ENCODE measurements around the gene PUS3. TPM values are rescaled to one million over a fixed set of nuclear protein-coding genes. Genes with fewer than 3 reads are reported as not detected.

PUS3 gene
- total RNA-seq, 1 experiment from 2014 or later, result 18.6 TPM

- POLR2A ChIA-PET, result no interaction called here
- ATAC-seq (no peak; the same call in 1 of the 2 replicates), DNase-seq (ENCODE audit: low spot score) (no peak)
- Mint-ChIP-seq H3K4me3 (no peak overlapping the region), H3K36me3 (no peaks in the 10 kb centered on the region), H3K9me3 (no peaks in the 10 kb centered on the region), H3K27me3 (ENCODE audit: low read depth) (no peaks in the 10 kb centered on the region), H3K27ac (no peak overlapping the region), H3K4me1 (peaks cover 33% of the 10 kb centered on the region)
- TF ChIP-seq ATF1 (CRISPR knock-in tag; IDR thresholded peaks at IDR 0.05) (no peak), ZNF512 (CRISPR knock-in tag; IDR thresholded peaks at IDR 0.05; ENCODE audit: borderline replicate concordance) (no peak), IRF2 (CRISPR knock-in tag; IDR thresholded peaks at IDR 0.05; ENCODE audit: borderline replicate concordance, low read depth) (no peak), NR3C1 (CRISPR knock-in tag; conservative IDR thresholded peaks at IDR 0.05; ENCODE audit: low read depth) (no peak), ATF3 (CRISPR knock-in tag; conservative IDR thresholded peaks at IDR 0.05) (no peak), E2F1 (CRISPR knock-in tag; IDR thresholded peaks at IDR 0.05) (no peak), ZNF425 (CRISPR knock-in tag; conservative IDR thresholded peaks at IDR 0.05) (no peak), GTF2I (CRISPR knock-in tag; conservative IDR thresholded peaks at IDR 0.05) (no peak), ZNF121 (CRISPR knock-in tag; IDR thresholded peaks at IDR 0.05) (no peak), AR (CRISPR knock-in tag; IDR thresholded peaks at IDR 0.05) (no peak)
- CTCF ChIA-PET, result interaction anchor here (0.5 to 1.4 kb wide), 3 partner anchors 12 to 43 kb away, joined by 3 to 5 read pairs (median 3); no protein-coding TSS in a partner anchor
These were observed 26.6 kb upstream of the PUS3 start for GRCh38 chr11:125929445-125930075.

GRCh38 chr11:125926682-125927081, 23.7 kb upstream of the PUS3 start:
- Mint-ChIP-seq H3K4me1 (peaks cover 12% of the 10 kb centered on the region), H3K27me3 (ENCODE audit: low read depth) (no peaks in the 10 kb centered on the region), H3K4me3 (no peak overlapping the region), H3K27ac (no peak overlapping the region), H3K36me3 (no peaks in the 10 kb centered on the region), H3K9me3 (no peaks in the 10 kb centered on the region)
- no peak for ATAC-seq
- CTCF ChIA-PET, result no interaction called here
- POLR2A ChIA-PET, result no interaction called here
- DNase-seq (ENCODE audit: low spot score), result no peak
- TF ChIP-seq ERG (CRISPR knock-in tag; IDR thresholded peaks at IDR 0.05) (no peak), ZNF671 (CRISPR knock-in tag; IDR thresholded peaks at IDR 0.05) (no peak), TEAD4 (CRISPR knock-in tag; IDR thresholded peaks at IDR 0.05) (no peak), ZNF425 (CRISPR knock-in tag; conservative IDR thresholded peaks at IDR 0.05) (no peak), E2F5 (CRISPR knock-in tag; IDR thresholded peaks at IDR 0.05) (no peak), USF1 (CRISPR knock-in tag; IDR thresholded peaks at IDR 0.05) (no peak), MAX (CRISPR knock-in tag; IDR thresholded peaks at IDR 0.05) (no peak), PREB (CRISPR knock-in tag; IDR thresholded peaks at IDR 0.05; ENCODE audit: borderline replicate concordance) (no peak), PRRX2 (CRISPR knock-in tag; IDR thresholded peaks at IDR 0.05) (no peak)
